ENCODE data around the gene GLRX5.

GLRX5 gene

DNA sequence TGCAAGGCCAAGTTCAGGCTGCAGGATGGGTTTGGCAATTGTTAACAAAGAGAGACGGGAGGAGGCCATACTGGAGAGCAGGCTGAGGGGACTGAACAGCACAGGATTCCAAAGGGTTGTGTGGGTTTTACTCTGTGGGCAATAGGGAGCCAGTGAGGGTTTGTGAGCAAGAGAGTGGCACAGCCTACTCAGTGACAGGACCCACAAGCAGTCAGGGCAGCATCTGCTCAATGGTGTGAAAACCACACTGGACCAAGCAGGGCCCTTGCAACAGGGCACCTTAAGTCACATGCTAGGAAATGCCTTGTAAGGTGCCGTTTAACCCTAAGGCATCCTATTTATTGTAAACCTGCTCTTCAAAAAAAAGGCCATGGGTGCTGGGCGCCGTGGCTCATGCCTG, 40.4 kb upstream of the GLRX5 start:
- H3K27ac ChIP-seq, result no peak overlapping the region
- TF ChIP-seq CTCF (IDR thresholded peaks at IDR 0.05) (no peak), ZFX (IDR thresholded peaks at IDR 0.05; ENCODE audit: borderline replicate concordance) (no peak)

GRCh38 chr14:95495076-95495475, 39.8 kb upstream of the GLRX5 start:
- TF ChIP-seq ZFX (IDR thresholded peaks at IDR 0.05; ENCODE audit: borderline replicate concordance) (no peak), CTCF (IDR thresholded peaks at IDR 0.05) (no peak)
- no peak overlapping the region for H3K27ac ChIP-seq

DNA sequence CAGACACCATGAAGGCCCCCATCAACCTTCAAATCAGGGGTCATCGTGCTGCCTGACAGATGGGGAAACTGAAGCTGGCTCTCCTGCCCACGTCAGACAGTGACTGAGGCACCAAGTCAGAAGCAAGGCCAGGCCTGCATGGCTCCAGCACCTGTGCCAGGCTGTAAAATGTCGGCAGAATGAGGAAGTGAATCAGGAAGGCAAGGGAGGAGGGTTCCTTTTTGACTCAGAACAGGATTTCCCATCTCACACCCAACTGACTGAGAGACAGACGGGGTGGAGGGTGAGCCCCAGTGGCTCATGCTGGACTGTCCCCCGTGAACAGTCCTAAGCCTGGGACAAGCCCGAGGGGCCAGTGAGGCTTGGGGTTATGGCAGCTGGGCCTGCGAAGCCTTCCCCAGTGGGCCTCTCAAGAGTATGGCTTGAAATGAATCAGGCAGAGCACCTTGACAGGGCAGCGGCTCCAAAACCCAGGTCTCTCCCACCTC, 39.3 kb upstream of the GLRX5 start:
- H3K27ac ChIP-seq, result no peak overlapping the region

GRCh38 chr14:95496111-95496681, 38.7 kb upstream of the GLRX5 start:
- TF ChIP-seq CTCF (IDR thresholded peaks at IDR 0.05), result no peak
- no peak for TF ChIP-seq ZFX (IDR thresholded peaks at IDR 0.05; ENCODE audit: borderline replicate concordance)
- no peak overlapping the region for H3K27ac ChIP-seq

More for the DNA sequence above, 39.3 kb upstream of the GLRX5 start:
- TF ChIP-seq ZFX (IDR thresholded peaks at IDR 0.05; ENCODE audit: borderline replicate concordance) (no peak), CTCF (IDR thresholded peaks at IDR 0.05) (no peak)

- TF ChIP-seq ZFX (IDR thresholded peaks at IDR 0.05; ENCODE audit: borderline replicate concordance), result no peak
- TF ChIP-seq CTCF (IDR thresholded peaks at IDR 0.05), result no peak
- H3K27ac ChIP-seq, result no peak overlapping the region
Measured at GRCh38 chr14:95496690-95497259, 38.1 kb upstream of the GLRX5 start.

DNA sequence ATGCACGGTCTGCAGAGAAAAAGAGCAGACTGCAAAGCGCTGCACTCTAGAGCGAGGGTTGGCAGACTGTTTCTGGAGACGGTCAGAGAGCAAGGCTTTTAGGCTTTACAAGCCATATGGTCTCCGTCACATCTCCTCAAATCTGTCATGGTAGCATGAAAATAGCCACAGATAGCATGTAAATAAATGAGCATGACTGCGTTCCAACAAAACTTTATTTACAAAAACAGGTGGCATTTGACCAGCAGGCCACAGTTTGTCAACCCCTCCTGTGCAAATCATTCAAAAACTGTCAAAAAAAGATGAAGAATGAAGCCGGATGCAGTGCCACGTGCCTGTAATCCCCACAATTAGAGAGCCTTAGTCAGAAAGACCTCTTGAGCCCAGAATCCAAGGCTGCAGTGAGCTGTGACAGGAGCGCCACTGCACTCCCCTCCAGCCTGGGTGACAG, 37.3 kb upstream of the GLRX5 start:
- TF ChIP-seq CTCF (IDR thresholded peaks at IDR 0.05), result no peak
- no peak for TF ChIP-seq ZFX (IDR thresholded peaks at IDR 0.05; ENCODE audit: borderline replicate concordance)
- H3K27ac ChIP-seq, result no peak overlapping the region

DNA sequence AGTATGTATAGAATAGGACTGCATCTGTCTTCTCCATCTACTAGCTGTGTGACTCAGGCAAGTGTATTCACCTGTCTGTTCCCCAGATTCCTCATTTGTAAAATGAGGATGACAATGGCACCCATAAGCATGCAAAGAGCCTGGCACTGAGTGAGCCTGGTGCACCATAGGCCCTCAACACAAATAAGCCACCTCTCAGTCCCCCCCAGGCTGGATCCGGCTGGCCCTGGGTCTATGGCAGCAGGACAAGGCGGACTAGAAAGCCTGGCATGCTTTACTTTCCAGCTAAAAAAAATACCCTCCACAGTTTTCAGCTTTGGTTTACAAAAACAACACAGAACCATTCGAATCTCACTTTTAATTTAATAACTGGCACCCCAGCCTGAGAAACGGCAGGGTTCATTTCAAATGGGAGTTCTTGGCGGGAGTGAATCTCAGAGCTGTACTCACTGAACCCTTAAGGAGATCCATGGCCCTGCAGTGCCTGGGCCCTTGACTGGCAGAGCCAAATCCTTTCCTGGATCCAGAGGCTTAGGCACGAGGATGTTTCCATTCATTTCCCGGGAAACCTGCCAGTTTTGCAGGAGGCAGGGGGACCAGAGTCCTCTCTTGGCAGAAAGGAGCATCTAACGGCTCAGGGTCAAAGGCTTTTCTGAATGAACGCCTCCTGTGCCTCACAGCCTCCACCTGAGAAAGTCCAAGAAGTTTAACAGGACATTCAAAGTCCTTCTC, 36.1 kb upstream of the GLRX5 start:
- TF ChIP-seq ZFX (IDR thresholded peaks at IDR 0.05; ENCODE audit: borderline replicate concordance) (no peak), CTCF (IDR thresholded peaks at IDR 0.05) (no peak)
- no peak overlapping the region for H3K27ac ChIP-seq

Measured in 22Rv1 (cell line).